Osteoblast (primary cell): ENCODE results near the gene ACOX1. TPM values are rescaled to one million over a fixed set of nuclear protein-coding genes. Genes with fewer than 3 reads are reported as not detected.
A peak's percentile ranks its signal among the peaks of the same experiment; 100 is the strongest.

ENCODE experiments used
- DNase-seq: peaks from one replicate; pipeline ENCODE4 v3.0.0; 2011; ENCODE audit warnings: low spot score, mixed read lengths; ENCODE audit not compliant: insufficient read length; ENCODE audit errors: missing footprints
- H2AFZ ChIP-seq: 2 replicates; pipeline ENCODE4 v1.6.0; 2011; ENCODE audit warnings: mild to moderate bottlenecking, low read length
- H3K27ac ChIP-seq: 2 replicates; pipeline ENCODE4 v1.5.1; 2011; ENCODE audit warnings: mild to moderate bottlenecking, low read depth, low read length, moderate library complexity
- H3K27me3 ChIP-seq: 2 replicates; pipeline ENCODE4 v1.6.0; 2012; ENCODE audit warnings: mild to moderate bottlenecking, control low read depth, inconsistent platforms, low read length, moderate library complexity; ENCODE audit not compliant: insufficient read depth
- H3K36me3 ChIP-seq: 2 replicates; pipeline ENCODE4 v1.5.1; 2011; ENCODE audit warnings: mild to moderate bottlenecking, low read length, control low read depth, moderate library complexity; ENCODE audit not compliant: insufficient read depth
- H3K4me1 ChIP-seq: 2 replicates; pipeline ENCODE4 v1.5.1; 2011; ENCODE audit warnings: mild to moderate bottlenecking, low read length, control low read depth, moderate library complexity; ENCODE audit not compliant: insufficient read depth
- H3K4me2 ChIP-seq: 2 replicates; pipeline ENCODE4 v1.6.0; 2011; ENCODE audit warnings: mild to moderate bottlenecking, low read length; ENCODE audit not compliant: insufficient read depth
- H3K4me3 ChIP-seq: fragments of 200-600 bp; sonication (generic); 3 replicates; pipeline ENCODE4 v1.5.1; 2012; ENCODE audit warnings: mild to moderate bottlenecking, low read length, inconsistent platforms; ENCODE audit not compliant: insufficient read depth
- H3K79me2 ChIP-seq: 2 replicates; pipeline ENCODE4 v1.6.0; 2012; ENCODE audit warnings: mild to moderate bottlenecking, low read length, control low read depth, inconsistent platforms; ENCODE audit not compliant: insufficient read depth
- H3K9me3 ChIP-seq: 2 replicates; pipeline ENCODE4 v1.5.1; 2011; ENCODE audit warnings: low read depth, low read length, control low read depth
- H4K20me1 ChIP-seq: 2 replicates; pipeline ENCODE4 v1.6.0; 2012; ENCODE audit warnings: mild to moderate bottlenecking, low read length, control low read depth; ENCODE audit not compliant: insufficient read depth
- total RNA-seq: library from RNA; depleted of rRNA; stranded (reverse); fragments of >200 nt; gene quantifications from 2 replicates; pipeline ENCODE4 v1.2.3, GENCODE V29; 2012
- TF ChIP-seq, protein P1 (sequence below): IDR thresholded peaks from 2 replicates; pipeline ENCODE4 v1.5.1; 2011; ENCODE audit warnings: mild to moderate bottlenecking, low read depth, low read length, moderate library complexity; ENCODE audit errors: extremely low read depth

ACOX1 gene
- total RNA-seq, 1 donor = 59.4 TPM

DNA sequence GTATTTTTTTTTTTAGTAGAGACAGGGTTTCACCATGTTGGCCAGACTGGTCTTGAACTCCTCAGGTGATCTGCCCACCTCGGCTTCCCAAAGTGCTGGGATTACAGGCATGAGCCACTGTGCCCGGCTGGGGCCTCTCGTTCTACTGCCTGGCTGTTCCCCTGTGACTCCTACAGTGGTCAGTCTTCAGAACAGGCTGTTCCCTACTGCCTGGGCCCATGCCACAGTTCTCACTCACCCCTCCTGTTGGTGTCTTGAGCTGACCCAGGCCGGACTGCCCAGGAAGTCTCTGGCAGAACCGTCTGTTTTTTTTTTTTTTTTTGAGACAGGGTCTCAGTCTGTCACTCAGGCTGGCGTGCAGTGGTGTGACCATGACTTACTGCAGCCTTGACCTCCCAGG, 24.9 kb upstream of the ACOX1 start:
- peak; percentile 76 for DNase-seq
- Histone ChIP-seq H3K9me3 (no peaks in the 10 kb centered on the region), H2AFZ (no peak overlapping the region), H3K79me2 (no peaks in the 10 kb centered on the region), H3K4me1 (no peaks in the 10 kb centered on the region), H3K4me3 (no peak overlapping the region), H3K36me3 (no peaks in the 10 kb centered on the region), H4K20me1 (no peaks in the 10 kb centered on the region), H3K27me3 (no peaks in the 10 kb centered on the region), H3K4me2 (no peak overlapping the region), H3K27ac (no peak overlapping the region)
- TF ChIP-seq, protein P1, sequence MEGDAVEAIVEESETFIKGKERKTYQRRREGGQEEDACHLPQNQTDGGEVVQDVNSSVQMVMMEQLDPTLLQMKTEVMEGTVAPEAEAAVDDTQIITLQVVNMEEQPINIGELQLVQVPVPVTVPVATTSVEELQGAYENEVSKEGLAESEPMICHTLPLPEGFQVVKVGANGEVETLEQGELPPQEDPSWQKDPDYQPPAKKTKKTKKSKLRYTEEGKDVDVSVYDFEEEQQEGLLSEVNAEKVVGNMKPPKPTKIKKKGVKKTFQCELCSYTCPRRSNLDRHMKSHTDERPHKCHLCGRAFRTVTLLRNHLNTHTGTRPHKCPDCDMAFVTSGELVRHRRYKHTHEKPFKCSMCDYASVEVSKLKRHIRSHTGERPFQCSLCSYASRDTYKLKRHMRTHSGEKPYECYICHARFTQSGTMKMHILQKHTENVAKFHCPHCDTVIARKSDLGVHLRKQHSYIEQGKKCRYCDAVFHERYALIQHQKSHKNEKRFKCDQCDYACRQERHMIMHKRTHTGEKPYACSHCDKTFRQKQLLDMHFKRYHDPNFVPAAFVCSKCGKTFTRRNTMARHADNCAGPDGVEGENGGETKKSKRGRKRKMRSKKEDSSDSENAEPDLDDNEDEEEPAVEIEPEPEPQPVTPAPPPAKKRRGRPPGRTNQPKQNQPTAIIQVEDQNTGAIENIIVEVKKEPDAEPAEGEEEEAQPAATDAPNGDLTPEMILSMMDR = no peak

DNA sequence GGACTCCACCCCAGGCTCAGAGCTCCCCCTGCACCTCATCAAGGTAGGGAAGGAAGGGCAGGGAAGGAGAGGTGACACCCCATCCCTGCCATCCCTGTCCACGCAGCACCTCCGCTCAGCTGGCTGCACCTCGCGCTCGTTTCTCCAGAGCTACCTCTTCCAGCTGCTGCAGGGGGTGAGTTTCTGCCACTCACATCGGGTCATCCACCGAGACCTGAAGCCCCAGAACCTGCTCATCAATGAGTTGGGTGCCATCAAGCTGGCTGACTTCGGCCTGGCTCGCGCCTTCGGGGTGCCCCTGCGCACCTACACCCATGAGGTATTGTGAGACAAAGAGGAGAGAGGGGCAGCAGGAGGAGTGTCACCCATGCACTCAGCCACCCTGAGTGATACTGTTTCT, 23.1 kb upstream of the ACOX1 start:
- TF ChIP-seq, protein P1 = no peak
- no peak overlapping the region for H3K4me2 ChIP-seq

DNA sequence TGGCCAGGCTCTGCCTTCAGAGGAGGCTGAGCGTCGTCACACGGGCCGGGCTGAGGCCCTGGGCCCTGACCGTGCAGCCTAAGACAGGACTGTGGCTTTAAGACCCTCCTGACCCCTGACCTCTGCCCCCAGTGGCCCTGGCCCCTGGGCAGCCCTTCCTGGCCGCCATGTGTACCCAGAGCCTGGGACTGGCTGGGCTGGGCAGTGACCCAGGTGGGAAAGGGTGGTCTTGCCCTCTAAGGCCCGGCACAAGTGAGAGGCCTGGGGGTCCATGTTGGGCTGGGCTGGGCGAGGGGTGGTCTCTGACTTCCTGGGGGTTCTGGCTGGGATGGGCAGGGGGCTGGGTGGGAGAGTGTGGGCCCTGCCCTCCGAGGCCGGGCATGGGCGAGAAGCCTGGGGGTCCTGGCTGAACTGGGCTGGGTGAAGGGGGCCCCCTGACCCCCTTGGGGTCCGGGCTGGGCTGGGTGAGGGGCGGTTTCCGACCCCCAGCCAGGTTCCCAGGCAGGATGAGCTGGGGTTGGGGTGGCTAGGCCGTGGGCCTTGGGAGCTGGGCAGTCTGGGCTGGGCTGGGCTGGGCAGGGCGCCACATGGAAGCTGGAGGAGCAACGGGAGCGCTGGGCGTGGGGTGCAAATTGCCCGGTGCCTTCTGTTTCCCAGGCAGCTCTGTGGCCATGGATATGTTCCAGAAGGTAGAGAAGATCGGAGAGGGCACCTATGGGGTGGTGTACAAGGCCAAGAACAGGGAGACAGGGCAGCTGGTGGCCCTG, 22.0 kb upstream of the ACOX1 start, which contains the start of gene CDK3:
Gene CDK3, plus strand, starts transcription at position 101 of the 767 bp plus-strand sequence. Its CDS starts 571 bp downstream, at position 672.
- Histone ChIP-seq H3K79me2 (no peaks in the 10 kb centered on the region), H3K27me3 (no peaks in the 10 kb centered on the region), H2AFZ (no peak within 1 kb of the TSS), H3K9me3 (no peaks in the 10 kb centered on the region), H3K36me3 (no peaks in the 10 kb centered on the region), H3K4me3 (no peak within 1 kb of the TSS), H3K4me1 (peaks cover 11% of the 10 kb centered on the region), H3K4me2 (no peak within 1 kb of the TSS), H4K20me1 (no peaks in the 10 kb centered on the region), H3K27ac (no peak within 1 kb of the TSS)
- TF ChIP-seq, protein P1 = peak; percentile 1
- peak; percentile 74 for DNase-seq

More for the DNA sequence above, 23.1 kb upstream of the ACOX1 start:
- Histone ChIP-seq H3K27me3 (no peaks in the 10 kb centered on the region), H4K20me1 (no peaks in the 10 kb centered on the region), H3K4me3 (no peak overlapping the region), H2AFZ (no peak overlapping the region), H3K36me3 (no peaks in the 10 kb centered on the region), H3K9me3 (no peaks in the 10 kb centered on the region), H3K27ac (no peak overlapping the region), H3K4me1 (peaks cover 3% of the 10 kb centered on the region), H3K79me2 (no peaks in the 10 kb centered on the region)
- DNase-seq = peak; percentile 45

DNA sequence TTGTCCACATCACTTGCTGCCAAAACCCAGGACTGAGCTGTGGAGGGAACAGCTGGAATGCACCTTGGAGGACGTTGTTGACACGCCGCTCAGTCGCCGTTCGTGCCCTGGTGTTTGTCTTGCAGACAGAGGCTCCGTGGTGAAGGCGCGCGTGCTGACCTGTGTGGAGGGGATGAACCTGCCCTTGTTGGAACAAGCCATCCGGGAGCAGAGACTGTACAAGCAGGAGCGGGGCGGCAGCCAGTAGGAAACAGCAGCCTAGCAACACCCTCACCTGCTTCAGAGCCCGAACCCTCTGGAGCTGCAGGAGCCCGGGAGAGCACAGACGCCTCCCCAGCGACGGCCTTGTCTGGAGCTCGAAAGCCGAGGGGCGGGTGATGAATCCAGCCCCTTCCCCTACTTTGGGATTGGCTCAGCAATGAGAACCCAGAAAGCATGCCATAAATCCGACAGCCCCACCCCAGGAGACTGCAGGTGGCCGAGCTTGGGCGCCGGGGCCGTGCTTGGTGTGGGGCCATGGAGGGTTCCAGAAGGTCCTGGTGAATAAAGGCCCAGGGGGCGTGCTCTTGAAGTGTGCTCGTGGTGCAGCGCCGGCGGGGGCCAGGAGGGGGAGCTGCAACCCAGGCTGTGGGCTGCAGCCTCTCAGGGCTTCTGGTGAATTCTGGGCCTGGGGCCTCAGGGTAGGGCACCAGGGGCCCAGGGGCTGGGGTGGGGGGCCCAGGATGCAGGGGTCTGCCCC, 21.2 kb upstream of the ACOX1 start:
- Histone ChIP-seq H3K79me2 (no peaks in the 10 kb centered on the region), H4K20me1 (no peaks in the 10 kb centered on the region), H3K27ac (no peak overlapping the region), H3K9me3 (no peaks in the 10 kb centered on the region), H3K4me2 (no peak overlapping the region), H2AFZ (no peak overlapping the region), H3K4me1 (peaks cover 11% of the 10 kb centered on the region), H3K36me3 (no peaks in the 10 kb centered on the region), H3K27me3 (no peaks in the 10 kb centered on the region), H3K4me3 (no peak overlapping the region)
- TF ChIP-seq, protein P1 = peak; percentile 54
- peak; percentile 97 for DNase-seq
